AG09319 (cell line): ENCODE data around the gene SKIL.

Source experiments
- DNase-seq: peaks from one replicate; pipeline ENCODE4 v3.0.0-alpha.2; 2010; ENCODE audit warnings: low read depth; ENCODE audit errors: extremely low read depth
- CTCF ChIP-seq: IDR thresholded peaks from 2 replicates; pipeline ENCODE4 v1.5.1; 2011; ENCODE audit warnings: low read depth, mild to moderate bottlenecking, inconsistent platforms, low read length, moderate library complexity

The SKIL gene

GRCh38 chr3:170421111-170421641, 63.7 kb downstream of the SKIL start:
- no peak for TF ChIP-seq CTCF
- no peak for DNase-seq

GRCh38 chr3:170421758-170422157, 64.2 kb downstream of the SKIL start:
- TF ChIP-seq CTCF = no peak
- no peak for DNase-seq

GRCh38 chr3:170423001-170423615, 65.6 kb downstream of the SKIL start:
- DNase-seq = no peak
- no peak for TF ChIP-seq CTCF

GRCh38 chr3:170424879-170425278, 67.4 kb downstream of the SKIL start:
- TF ChIP-seq CTCF = no peak
- no peak for DNase-seq

GRCh38 chr3:170425491-170426239, 68.2 kb downstream of the SKIL start:
- no peak for DNase-seq
- TF ChIP-seq CTCF = no peak

GRCh38 chr3:170426240-170426797, 68.8 kb downstream of the SKIL start:
- DNase-seq = no peak
- TF ChIP-seq CTCF = no peak

- TF ChIP-seq CTCF = no peak
Measured at GRCh38 chr3:170428095-170428494, 70.6 kb downstream of the SKIL start.

More at GRCh38 chr3:170428095-170428494, 70.6 kb downstream of the SKIL start:
- DNase-seq = no peak
